SH-SY5Y (cell line): Measurements from ENCODE around the gene KIF2C.

Source experiments
- GATA2 ChIP-seq: IDR thresholded peaks from 2 replicates; pipeline ENCODE4 v1.6.1; 2011; ENCODE audit warnings: mild to moderate bottlenecking, low read depth, low read length
- GATA3 ChIP-seq: IDR thresholded peaks from 2 replicates; pipeline ENCODE4 v1.6.1; 2011; ENCODE audit warnings: low read depth, mild to moderate bottlenecking, low read length, moderate library complexity

GRCh38 chr1:44775930-44776729, 36.5 kb downstream of the KIF2C start:
- TF ChIP-seq GATA2: no peak
- no peak for TF ChIP-seq GATA3
